SIG-M5 treated with dmso at 0.1 percent for 504 hours (cell line): Measurements from ENCODE around the gene ARID1A.

Experiments used
- DNase-seq: peaks from one replicate; lab custom pipeline; 2025; ENCODE audit not compliant: unreplicated experiment; lab: John Stamatoyannopoulos, UW

The ARID1A gene

DNA sequence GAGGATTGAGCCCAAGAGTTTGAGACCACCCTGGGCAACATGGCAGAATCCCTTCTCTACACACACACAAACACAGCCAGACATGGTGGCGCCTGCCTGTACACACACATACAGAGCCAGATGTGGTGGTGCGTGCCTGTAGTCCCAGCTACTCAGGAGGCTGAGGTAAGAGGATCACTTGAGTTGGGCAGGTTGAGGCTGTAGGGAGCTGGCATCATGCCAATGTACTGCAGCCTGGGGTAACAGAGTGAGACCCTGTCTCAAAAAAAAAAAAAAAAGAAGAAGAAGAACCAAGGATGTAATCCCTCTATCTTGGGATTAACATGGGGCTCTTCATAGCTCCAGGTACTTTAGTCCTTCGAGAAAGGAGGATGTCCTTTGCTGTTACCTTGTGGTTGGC is 62.5 kb downstream of the ARID1A start:
- no peak for DNase-seq

DNA sequence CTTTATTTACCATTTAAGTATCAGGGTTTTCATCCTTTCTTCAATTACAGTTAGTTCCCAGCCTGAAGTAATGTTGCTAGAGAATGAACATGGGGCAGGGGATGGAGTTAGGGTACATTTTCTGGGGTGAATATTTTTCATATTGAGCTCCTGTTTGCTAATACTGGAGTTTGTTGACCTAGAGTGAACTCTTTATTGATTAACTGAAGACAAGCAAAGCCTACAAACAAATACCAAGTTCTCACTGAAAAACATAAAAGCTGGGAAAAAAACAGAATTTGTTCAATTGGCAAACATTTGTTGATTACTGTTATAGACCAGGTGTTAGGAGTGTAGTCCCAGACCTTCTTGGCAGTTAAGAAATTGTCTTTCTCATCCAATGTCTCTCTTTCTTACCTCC is 63.7 kb downstream of the ARID1A start:
- DNase-seq = no peak

DNA sequence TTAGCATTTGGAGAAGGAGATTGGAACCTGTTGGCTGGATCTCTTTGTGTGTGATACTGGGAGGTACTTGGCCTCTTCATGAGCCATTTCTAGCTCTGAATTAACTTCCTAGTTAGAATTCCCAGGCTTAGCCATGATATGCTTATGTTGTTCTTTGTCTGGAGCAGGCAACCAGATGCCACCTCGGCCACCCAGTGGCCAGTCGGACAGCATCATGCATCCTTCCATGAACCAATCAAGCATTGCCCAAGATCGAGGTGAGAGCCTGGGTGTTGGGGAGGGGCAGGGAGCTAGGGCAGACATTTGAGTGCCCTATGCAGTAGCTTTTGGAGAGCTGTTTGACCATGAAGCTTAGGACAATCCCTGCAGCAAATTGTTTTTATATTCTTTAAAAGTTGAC is 65.4 kb downstream of the ARID1A start:
- no peak for DNase-seq

GRCh38 chr1:26767714-26768113 is 71.9 kb downstream of the ARID1A start:
- DNase-seq = no peak

- DNase-seq = no peak
Observed at GRCh38 chr1:26768755-26769154, 72.9 kb downstream of the ARID1A start.

DNA sequence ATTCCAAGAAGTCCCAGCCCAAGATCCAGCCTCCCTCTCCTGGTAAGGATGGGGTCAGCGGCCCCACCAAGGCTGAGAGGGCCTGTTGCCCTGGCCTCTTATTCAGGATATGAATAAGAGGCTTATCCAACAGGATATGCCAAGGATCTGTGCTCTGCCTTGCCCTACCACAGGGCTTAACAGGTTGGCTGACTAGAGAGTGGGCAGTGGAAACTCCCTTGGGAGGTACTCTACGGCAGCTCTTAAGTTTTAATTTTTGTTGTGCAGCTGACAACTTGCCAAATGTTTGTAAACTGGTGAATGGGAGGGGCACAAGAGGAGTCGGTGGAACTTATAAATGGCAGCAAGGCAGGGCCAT is 75.4 kb downstream of the ARID1A start:
- DNase-seq = no peak

DNA sequence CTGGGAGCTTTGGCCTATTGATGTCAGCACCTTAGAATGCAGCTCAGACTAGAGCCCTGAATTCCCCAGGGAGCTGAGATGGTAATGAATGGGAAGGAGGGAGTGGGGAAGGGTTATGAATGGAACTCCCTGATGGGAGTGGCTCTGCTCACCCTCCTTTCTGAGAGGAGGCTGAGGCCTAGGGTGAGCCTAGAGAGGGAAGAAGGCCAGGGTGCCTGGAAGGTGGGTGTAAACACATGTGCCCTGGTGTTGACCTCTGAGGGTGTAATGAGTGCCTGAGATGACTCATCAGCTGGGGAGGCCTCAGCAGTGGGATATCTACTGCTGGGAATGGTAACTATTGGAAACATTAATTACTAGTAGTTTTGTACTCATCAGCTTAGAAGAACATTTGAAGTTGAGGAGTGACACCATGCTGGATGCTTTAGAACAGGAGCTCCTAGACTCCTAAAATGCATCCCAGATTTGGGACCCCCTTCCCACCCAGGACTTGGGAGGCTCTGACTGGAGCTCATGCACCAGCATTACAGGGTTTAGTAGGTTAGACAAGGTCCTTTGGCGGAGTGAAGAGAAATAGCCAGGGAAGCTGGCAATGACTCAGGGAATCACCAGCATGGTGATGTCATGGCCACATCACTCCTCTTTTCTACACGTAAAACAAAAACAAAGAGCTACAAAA is 76.0 kb downstream of the ARID1A start:
- peak; percentile 21 for DNase-seq

DNA sequence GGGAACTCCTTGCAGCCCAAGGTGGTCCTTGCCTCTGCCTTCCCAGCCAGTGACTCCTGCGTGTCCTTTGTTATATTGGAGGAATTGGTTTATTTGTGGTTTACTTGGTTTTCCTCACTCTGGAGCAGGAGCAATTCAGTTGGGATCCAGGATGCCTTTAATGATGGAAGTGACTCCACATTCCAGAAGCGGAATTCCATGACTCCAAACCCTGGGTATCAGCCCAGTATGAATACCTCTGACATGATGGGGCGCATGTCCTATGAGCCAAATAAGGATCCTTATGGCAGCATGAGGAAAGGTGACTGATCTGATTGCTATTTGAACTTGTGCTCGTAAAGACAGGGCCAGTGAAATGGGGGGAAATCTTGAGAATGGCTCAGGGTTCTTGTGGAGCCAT is 76.9 kb downstream of the ARID1A start:
- DNase-seq = no peak

DNA sequence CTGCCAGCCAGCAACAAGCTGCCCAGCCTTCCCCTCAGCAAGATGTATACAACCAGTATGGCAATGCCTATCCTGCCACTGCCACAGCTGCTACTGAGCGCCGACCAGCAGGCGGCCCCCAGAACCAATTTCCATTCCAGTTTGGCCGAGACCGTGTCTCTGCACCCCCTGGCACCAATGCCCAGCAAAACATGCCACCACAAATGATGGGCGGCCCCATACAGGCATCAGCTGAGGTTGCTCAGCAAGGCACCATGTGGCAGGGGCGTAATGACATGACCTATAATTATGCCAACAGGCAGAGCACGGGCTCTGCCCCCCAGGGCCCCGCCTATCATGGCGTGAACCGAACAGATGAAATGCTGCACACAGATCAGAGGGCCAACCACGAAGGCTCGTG is 78.6 kb downstream of the ARID1A start:
- DNase-seq = no peak

DNA sequence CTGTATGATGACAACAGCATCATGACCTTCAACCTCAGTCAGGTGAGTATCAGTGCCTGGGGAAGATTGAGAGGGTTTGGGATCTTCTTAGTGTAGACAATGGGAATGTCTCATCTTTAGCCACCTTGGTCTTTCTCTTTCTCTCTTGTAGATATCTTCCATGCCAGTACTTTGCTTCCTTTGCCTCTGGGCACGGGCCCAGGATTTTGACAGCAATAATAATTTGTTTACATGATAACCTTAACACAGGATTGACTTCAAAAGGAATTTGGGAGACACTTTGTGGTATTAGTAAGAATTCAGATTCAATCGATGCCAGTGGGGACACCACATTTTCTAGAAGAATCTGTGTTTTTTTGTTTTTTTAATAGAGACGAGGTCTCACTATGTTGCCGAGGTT is 79.9 kb downstream of the ARID1A start:
- no peak for DNase-seq

- DNase-seq = no peak
Observed at GRCh38 chr1:26779098-26779668, 83.4 kb downstream of the ARID1A start.

DNA sequence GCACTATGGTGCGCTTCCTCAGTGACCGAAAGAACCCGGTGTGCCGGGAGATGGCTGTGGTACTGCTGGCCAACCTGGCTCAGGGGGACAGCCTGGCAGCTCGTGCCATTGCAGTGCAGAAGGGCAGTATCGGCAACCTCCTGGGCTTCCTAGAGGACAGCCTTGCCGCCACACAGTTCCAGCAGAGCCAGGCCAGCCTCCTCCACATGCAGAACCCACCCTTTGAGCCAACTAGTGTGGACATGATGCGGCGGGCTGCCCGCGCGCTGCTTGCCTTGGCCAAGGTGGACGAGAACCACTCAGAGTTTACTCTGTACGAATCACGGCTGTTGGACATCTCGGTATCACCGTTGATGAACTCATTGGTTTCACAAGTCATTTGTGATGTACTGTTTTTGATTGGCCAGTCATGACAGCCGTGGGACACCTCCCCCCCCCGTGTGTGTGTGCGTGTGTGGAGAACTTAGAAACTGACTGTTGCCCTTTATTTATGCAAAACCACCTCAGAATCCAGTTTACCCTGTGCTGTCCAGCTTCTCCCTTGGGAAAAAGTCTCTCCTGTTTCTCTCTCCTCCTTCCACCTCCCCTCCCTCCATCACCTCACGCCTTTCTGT is 84.6 kb downstream of the ARID1A start:
- no peak for DNase-seq

DNA sequence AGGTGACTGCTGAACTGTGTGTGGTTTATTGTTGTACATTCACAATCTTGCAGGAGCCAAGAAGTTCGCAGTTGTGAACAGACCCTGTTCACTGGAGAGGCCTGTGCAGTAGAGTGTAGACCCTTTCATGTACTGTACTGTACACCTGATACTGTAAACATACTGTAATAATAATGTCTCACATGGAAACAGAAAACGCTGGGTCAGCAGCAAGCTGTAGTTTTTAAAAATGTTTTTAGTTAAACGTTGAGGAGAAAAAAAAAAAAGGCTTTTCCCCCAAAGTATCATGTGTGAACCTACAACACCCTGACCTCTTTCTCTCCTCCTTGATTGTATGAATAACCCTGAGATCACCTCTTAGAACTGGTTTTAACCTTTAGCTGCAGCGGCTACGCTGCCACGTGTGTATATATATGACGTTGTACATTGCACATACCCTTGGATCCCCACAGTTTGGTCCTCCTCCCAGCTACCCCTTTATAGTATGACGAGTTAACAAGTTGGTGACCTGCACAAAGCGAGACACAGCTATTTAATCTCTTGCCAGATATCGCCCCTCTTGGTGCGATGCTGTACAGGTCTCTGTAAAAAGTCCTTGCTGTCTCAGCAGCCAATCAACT is 85.5 kb downstream of the ARID1A start:
- no peak for DNase-seq

DNA sequence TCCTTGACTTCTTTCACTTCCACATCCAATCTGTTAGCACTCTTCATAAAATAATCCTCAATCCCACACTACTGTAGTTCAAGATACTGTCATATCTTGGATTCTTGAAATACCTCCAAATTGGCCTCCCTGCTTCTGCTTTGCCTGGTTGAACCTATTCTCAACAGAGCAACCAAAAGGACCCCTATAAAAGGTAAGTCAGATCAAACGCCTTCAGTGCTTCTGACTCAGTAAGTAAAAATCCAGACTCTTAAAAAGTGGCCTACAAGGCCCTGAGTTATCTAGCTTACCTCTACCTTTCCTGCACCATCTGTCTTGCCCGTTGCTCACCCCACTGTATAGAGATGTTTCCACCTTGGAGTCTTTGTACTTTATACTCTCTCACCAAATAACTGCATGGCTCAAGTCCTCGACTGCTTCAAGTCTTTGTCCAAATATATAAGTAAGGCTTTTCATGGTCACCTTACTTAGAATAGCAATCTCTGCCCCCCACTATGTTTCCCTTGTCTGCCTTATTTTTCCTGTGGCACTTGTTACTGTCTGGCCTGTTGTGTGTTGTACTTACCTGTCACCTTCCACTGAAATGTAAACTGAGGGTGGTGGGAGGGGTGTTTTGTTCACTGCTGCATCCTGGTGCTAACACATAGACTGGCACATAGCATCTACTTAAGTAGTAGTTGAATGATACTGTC is 86.9 kb downstream of the ARID1A start:
- DNase-seq = no peak

DNA sequence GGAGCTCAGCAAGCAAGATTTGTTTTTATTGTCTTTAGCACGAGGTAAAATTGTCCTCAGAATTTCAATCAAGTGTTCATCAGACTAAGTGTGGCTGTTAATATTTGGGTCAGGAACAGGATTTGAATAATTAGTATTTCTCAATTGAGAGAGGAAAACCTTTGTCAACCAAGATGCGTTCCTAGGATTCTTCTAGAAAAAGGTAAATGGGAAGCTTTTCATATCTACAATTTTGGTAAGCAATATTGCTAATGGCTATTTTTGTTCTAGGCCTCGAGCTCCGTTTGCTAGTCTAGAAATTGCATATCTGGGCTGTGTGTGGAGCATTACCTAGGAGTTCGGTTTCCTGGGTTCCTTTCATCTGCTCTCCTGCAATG is 87.8 kb downstream of the ARID1A start:
- no peak for DNase-seq

GRCh38 chr1:26784023-26784871 is 88.4 kb downstream of the ARID1A start:
- DNase-seq = peak; percentile 44

DNA sequence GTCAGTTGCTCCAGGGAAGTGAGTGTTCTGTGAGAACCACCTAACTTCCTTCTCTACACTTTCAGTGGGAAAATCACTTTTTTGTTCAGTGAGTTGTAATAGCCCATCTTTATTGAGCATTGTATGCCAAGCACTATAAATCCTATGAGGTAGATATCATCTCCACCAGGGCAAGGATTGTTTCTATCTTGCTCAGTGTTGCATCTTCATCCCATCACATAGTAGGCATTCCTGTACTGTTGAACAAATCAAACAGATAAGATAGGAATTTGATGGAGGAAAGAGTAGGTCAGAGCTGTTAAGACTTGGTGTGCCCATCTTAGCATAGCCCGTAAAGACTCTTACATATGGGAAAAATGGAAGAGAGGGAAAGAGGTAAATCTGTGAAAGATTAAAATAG is 89.1 kb downstream of the ARID1A start:
- no peak for DNase-seq

GRCh38 chr1:26785611-26786436 is 90.0 kb downstream of the ARID1A start:
- peak; percentile 53 for DNase-seq

DNA sequence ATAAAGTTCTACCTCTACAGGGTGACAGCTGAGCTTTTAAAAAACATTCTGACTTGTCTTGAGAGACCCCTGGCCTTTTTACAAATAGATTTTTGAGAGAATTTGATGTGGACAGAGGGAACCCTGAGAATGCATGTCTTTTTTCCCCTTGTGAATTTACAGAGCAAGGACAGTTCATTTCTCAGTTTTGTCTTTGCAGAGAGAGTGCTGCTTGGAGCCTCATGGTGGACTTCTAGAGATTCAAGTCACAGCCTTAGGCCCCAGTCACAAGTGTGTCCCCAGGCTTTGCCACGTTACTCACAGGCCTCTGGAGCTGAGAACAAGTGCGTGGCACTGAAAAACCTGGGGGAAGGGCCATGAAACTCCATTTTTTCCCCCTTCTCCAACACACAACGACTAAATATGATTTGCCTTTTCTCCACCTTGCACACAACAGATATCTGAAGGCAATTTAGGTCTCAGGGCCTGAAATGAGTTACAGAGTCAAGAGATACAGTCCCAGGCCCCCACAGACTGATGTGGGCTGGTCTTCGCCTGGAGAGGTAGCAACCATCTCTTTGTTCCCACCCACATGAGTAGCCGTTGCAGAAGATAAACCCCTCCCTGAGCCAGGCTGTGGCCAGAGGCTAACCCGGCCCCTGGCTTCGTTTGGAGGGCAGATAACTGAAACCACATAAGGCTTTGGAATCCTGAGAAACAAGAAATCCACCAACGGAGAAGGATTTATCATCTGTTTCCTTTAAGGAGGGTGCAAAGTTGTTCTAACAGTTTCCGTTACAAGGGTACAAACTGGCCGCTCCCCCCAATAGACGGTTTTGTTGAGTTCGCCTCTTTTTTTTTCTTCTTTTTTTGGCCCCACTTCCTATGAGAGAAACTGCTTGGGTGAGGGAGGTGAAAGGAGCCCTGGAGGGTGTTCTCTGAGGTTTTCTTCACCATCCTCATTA is 90.9 kb downstream of the ARID1A start:
- peak; percentile 68 for DNase-seq
